ENCODE measurements around the gene CCL19.
"Not testable (repeated sequence)": the region's sequence is repeated elsewhere in the genome, so short reads cannot be mapped to it uniquely, and the experiment has no call there.

The CCL19 gene

DNA sequence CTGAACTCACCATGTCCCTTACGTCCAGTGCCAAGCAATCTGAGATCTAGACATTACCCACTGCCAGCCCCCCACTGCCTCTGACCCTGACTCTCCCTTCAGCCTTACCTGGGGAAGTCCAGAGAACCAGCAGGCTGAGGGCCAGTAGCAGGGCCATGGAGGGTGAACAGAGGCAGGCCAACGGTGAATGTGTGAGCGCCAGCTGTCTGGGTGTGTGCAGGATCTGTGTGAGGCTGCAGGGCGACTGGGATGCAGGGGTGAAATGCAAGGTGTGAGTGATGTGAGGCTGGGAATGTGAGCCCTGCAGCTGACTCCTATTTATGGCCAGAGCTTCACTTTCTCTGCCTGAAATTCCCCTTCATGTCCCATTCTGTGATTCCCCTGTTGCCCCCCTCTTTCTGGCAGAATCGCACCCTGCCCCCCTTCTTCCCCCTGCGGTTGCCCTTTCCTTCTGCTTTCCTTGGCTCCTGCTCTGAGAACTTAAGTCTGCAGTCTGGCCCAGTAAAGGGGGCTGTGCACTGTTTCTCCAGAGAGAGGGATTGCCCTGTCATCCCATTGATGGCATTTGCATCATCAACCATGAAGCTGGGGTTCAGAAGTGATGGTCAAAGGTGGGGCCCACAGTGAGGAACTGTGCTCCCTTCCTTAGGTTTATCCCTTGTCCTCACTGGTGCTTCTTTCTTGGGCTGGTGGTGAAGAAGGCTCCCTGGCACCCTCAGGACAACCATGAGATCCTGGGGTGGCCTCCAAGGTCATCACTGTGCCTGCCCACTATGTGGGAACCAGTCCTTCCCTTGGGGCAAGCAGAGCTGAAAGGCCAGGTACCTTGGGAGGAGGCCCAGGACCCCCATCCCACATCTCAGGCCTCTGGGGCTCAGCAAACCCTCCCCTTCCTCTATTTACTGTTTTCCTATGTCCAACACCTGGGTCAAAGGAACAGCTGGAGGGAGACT, at the start of gene CCL19:
CCL19 (minus strand) TSS at position 294 of the 953 bp plus-strand sequence; CDS start at position 157, 137 bp downstream.
- DNase-seq: no peak

DNA sequence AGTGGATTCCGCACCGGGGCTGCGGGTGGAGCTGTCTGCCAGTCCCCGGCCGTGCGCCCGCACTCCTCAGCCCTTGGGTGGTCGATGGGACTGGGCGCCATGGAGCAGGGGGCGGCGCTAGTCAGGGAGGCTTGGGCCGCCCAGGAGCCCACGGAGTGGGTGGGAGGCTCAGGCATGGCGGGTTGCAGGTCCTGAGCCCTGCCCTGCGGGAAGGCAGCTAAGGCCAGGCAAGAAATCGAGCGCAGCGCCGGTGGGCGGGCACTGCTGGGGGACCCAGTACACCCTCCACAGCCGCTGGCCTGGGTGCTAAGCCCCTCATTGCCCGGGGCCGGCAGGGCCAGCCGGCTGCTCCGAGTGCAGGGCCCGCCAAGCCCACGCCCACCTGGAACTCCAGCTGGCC, 49.1 kb upstream of the CCL19 start:
- not testable (repeated sequence) for DNase-seq

DNA sequence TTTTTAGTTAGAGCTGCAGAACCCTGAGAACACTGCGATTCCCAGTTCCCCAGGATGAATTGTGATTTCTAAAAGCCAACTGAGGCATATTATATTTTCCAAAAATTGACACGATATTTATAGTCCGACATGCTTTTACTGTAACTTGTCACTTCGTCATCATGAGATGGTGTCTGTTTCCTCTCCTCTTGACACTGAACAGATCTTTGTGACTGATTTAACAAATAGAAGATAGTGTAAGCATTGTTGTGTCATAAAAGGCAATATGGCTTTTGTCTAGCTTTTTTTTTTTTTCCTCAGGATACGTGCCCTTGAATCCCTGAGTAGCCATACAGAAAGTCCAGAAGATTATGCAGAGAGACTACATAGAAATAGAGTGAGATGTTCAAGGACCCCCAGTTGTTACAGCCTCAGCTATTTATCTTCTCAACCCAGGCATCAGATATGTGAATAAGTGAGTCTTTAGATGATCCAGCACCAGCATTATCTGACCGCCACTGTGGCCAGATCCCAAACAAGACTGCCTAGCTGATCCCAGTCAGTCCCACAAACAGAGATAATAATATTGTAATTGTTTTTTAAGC, 46.7 kb upstream of the CCL19 start:
- DNase-seq: no peak

DNA sequence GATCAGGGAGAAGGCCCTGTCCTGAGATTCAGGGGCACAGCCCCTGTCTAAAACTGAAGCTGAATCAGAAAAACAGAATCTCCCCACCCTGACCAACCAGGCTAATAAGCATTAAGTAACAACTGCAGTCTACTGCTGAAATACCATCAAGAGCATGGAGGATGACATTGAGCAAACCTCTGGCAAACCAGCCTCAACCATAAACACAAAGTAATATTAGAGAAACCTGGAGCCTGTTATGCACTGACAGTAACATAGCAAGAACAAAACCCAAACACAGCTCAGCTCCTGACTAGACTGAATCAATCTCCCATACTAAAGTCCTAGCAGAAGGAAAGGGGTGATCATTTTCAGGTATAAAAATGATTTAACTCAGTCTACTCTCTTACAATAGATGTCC, 43.6 kb upstream of the CCL19 start:
- no peak for DNase-seq

DNA sequence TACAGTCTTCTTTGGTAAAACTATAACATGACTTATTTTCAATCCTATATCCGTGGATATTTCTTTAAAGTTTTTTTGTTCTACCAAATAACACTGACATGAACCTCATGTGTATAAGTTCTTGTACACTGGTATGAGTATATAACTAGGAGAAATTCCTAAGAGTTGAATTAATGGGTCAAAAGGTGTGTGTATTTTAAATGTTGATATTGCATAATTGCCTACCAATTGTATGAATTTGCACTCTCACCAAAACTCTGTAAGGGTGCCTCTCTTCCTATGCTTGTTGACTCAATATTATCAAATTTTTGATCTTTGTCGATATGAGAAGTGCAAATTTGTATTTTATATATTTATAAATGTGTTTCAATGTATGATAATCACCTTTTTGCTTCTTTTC, 41.8 kb upstream of the CCL19 start:
- DNase-seq: no peak

DNA sequence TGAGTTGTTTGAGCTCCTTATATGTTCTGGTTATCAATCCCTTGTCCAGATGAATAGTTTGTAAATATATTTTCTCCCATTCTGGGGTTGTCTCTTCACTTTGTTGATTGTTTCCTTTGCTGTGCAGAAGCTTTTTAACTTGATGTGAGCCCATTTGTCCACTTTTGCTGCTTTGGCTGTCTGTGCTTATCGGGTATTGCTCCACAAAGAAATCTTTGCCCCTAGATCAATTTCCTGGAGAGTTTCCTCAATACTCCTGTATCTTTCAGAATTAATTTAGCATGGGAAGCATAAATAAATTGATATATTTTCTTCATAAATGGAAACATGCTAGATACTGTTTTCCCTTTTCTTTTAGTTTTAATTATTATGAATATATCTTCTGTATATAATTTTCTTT, 41.4 kb upstream of the CCL19 start:
- no peak for DNase-seq

DNA sequence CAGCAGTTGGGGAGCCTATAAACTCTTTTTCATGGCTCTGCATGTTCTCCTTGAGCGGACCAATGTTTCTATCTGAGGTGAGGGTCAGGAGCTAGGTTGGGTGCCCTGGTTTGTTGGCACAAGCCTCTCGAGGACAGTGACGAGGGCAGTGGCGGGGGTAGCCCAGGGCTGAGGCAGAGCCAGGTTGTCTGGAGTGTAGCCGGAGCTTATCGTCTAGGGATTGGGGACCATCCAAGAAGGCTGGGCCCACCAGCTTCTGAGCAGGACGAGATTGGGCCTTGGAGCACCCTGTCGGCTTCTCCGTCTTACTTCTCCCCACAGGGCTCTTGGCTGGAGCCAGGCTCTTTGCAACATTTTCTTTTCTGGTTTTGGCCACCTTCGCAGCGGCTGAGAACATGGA, 32.1 kb upstream of the CCL19 start:
- DNase-seq: no peak

DNA sequence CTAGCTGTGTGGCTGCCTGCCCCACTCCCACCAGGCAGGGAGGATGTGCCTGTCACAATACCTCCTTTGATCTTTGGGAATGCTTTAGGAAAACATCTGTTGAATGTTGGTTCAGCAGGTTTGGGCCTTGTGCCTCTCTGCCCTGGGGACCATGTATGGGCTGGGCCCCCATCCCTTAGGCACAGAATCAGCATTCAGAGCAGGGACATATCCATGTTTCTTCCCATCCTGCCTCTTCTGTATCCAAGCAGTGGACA, 28.6 kb upstream of the CCL19 start:
- not testable (repeated sequence) for DNase-seq

DNA sequence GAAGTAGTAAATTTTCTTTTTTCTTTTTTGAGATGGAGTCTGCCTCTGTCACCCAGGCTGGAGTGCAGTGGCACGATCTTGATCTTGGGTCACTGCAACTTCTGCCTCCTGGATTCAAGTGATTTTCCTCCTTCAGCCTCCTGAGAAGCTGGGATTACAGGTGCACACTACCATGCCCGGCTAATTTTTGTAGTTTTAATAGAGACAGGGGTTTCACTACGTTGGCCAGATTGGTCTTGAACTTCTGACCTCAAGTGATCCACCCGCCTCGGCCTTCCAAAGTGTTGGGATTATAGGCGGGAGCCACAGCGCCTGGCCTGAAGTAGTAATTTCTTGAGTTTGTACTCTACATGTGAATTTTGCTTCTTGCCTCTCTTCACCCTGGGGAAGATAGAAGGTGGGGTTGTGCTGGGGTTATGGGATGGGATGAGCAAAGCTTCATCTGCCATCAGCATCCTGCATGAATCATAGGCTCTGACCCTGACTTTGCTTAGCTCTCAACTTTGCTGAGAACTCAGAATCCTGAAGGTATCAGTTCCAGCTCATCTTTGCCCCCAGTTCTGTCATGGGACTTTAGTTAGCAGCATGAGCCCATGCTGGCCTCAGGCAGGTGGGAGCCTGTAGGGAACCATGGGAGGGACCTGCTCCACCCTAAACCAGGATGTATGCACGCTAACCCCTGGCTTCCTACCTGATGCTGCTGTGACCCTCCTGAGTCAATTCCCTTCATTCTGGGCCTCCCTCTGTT, 28.1 kb upstream of the CCL19 start:
- no peak for DNase-seq

DNA sequence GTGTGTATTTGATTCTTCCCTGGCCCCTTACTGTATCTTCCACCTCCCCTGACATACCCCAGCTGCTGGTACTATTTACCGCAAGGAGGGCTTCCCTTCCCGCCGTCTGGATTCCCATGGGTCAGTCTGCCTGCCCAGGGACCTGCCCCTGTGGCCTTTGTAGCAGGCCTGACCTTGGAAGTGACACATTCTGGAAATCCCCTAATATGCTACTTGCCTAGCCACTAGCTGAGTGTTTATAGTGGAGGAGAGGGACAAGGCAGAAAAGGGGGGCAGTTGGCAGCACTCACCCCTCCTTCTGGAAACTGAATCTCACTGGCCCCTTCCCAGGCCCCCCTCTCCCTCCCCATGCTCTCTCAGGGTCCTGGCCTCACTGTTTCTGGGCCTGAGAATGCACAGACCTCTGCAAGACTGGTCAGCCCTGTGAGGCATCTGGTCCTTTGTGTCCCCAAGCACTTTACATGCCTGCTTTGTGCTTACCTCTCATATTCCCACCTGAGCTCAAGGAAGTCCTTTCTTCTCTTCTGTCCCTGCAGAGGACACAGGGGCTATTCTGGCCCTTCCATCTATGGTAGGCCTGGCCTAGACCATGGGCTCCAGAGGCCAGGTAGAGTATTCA, 27.0 kb upstream of the CCL19 start:
- DNase-seq: no peak

DNA sequence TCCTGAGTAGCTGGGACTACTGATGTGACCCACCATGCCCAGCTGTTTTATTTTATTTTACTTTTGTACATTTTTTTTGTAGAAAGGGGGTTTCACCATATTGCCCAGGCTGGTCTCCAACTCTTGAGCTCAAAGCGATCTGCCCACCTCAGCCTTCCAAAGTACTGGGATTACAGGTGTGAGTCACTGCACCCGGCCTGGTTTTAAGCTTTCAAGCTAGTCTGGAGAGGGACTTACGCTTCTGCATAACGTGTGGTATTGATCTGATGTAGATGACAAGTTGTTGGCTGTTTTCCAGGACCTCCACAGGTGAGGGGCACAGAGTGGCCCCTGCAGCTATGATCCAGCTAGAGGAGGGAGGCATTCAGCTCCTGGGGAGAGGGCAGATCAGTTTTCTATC, 25.6 kb upstream of the CCL19 start:
- no peak for DNase-seq

DNA sequence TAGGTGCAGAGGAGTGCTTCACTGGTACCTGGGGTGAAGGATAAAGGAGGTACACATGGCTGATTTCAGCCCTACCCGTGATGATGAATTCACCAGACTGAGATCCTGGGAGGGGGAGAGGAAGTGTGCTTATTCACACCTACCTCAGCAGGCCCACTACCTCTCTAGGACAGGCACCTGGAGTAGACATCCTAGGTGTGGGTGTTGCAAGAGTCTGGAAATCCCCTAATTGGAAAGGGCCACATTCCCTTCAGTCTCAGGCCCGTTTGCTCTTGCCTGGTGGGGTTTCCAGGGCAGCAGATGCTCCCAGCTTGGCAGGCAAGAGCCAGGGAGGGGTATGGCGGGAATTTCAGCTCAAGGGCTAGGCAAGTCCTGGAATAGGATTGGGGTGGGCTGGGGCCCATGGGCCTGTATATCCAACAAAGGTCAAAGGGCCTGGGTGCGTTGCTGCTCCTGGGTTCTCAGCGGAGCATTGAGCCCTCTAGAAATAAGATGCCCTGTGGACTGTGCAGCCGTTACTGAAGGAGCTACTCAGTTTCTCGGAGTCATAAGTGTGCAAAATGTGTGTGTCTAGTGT, 24.7 kb upstream of the CCL19 start:
- no peak for DNase-seq

DNA sequence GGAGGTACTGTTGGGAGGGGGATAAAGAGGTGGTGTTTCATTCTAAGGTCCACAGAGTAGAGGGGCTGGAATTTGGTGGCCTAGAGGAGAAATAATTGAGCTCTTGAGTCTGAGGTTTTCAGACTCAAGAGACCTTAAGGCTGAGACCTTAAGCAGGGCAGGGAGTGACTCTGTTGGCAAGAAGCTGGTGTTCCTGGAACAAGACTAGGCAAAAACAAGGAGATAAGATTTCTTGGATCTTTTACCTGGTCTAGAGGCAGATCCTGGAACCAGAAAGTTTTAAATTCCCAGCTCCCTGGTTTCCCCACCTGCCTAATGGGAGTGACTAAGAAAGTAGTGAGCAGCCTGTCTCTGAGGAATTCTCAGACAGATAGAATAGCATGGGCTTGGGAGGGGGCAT, 22.9 kb upstream of the CCL19 start:
- DNase-seq: no peak

DNA sequence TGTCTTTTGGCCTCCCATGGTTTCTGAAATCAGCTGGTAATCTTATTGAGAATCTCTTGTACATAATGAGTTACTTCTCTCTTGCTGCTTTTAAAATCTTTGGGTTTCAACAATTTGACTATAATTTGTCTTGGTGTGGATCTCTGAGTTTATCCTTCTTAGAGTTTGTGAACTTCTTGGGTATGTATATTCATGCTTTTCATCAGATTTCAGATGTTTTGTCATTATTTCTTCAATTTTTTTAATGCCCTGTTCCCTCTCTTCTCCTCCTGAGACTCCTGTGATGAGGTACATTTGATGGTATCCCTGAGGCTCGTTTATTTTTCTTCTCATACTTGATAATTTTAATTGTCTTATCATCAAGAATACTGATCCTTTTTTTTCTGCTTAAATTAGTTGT, 21.1 kb upstream of the CCL19 start:
- no peak for DNase-seq

DNA sequence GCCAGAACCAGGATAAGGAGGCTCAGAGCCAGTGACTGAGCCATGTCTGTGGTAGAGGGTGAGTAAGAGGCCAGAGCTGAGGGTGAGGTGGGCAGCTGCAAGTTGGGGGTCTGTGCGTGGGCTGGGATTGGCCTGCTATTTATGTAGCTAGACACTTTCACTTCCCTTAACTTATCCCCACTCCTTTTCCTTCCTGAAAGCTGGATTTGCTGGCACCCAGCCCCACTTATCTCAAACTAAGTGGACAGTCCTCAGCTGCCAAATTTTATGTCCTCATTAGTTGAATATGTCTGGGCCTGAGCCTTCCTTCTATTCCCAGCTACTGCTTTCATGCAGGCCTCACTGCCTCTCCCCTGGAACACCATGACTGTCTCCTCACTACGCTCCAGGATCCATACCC, 18.9 kb upstream of the CCL19 start, which contains the start of gene CCL21:
CCL21 (minus strand) TSS at position 114 of the 400 bp plus-strand sequence; CDS start at position 44, 70 bp downstream.
- no peak for DNase-seq

DNA sequence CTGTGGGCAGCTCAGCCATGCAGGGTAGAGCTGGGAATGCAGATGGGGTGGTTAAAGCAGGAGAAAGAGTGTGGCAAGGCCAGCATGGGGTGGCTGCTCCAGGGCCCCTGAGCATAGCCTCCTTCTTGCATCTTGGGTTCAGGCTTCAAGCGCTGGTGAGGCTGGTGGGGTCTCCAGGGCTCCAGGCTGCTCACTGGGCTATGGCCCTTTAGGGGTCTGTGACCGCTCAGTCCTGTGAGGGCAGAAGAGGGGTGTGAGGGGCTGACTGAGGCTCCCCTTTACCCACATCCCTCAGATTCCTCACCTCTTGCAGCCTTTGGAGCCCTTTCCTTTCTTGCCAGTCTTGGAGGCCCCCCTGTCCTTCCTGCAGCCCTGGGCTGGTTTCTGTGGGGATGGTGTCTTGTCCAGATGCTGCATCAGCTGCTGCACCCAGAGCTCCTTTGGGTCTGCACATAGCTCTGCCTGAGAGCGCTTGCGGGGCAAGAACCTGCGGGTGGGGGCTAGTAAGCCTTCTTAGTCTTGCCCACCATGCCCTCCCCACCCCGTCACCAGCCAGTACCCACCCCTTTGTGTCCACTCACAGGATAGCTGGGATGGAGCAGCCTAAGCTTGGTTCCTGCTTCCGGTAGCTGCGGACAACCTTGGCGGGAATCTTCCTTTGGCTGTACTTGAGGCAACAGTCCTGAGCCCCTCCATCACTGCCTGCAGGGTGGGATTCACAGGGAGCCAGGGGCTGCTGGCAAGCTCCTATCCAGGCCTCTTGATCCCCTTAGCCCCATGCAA, 18.3 kb upstream of the CCL19 start:
- no peak for DNase-seq

DNA sequence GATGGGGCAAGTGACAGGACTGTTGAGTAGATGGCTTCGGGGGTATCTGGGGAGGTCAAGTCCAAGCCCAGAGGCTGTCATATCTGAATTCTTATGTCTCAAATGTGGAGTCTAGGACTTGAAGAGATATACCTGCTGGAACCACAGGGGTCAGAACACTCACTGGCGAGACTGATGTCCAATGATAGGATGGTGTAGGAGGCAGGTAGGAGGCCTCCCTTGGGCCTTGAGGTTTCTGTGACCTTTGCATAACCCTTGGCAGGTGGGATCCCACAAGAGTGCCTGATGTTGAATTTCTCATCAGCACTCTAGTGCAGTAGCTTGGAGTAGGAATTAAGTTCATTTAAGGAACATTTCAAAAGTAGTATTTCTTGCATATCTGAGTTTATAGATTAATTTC, 16.1 kb upstream of the CCL19 start:
- no peak for DNase-seq

DNA sequence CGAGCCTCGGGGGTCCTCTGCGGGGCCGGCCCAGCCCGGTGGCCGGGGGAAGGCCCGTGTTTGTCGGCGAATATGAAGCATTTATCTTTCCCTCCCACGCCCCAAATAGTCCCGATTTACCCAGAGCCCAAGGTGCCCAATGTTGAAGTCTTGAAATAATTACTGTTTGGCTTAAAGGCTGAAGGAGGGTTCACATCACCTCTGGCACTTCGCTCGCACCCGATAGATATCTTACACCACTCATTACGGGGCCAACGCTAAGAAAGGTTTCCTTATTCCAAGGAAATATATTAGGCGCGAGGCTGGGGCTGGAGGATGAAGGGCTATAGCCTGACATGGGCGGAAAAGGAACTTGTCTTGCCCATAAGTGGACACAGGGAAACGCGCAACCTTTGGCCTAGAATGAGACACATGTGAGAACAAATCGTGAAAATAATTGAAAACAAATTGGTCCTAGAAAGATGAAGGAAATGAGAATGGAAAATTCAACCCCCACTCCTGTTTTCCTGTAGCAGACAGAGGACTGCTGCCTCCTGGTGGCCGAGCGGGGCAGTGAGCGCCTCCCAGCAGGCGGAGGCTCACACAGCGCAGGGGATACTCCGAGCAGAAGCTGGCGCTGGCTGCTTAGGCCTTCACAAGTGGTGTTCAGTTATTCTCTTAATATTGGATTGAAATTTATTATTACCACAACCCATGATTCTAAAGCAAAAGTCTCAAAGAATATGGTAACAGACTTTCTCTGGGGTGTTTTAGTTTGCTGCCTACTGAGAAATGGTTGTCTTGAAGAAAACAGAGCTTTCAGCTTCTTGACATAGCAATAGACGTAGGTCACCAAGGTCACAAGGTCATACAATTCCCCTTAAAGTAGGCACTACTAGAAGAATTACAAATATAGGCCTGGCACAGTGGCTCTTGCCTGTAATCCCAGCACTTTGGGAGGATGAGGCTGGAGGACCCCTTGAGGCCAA, 11.0 kb upstream of the CCL19 start:
- peak; percentile 86 for DNase-seq

DNA sequence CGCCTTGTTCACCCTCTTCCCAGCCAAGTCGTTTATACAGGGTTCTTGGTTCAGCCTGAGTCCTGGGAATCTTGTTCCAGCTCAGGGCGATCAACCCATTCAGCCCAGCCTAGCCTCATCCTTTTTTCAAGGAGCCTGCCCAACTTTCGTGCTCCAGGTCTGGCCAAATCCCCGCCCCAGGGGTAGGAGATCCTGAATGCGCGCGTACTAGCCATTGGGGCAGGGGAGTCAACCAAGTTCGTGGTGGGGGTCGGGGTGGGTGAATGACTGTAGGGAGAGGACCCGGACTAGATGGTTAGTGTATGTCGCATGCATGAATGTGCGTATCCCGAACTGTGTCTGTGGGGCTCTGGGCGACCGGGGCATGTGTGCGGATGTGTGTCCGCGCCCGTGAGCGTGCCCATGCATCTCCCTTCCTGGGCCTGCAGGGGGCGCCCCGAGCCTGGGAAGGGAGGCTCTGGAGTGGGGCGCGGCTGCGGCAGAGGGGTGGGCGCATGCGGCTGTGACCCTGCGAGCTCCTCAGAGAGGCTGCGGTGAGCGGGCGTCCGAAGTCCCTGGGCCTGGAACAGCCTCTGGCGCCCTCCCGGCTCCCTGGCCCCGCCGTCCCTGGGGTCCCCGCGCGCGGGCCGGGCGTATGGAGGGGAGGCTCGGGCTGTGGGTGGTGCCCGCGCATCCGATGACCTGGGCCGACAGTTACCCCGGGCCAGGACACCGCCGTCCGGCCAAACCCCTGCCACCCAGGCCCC, 10.1 kb upstream of the CCL19 start:
- peak; percentile 80 for DNase-seq

DNA sequence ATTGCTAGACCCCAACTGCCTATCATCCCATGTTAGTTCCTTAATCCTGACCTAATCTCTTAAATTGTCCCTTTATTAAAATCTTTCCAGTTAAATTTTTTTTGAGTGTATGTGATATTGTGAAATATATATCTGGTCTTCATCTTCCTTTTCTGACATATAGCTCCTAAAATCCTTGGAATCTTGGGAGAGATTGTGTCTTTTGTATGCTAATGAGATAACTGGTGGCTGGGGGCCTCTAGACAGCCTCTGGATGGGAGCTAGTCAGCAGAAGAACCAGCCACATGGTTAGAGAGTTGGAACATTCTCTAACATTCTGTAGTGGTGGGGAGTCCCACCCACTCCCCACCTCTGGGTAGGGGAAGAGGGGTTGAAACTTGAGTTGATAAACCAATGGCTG, 3.7 kb upstream of the CCL19 start:
- DNase-seq: no peak

Measured in CD4-positive, alpha-beta T cell treated with Interleukin-6 for 4 hours (primary cell).